ENCODE results near the gene CACNG4. TPM values are rescaled to one million over a fixed set of nuclear protein-coding genes. Genes with fewer than 3 reads are reported as not detected.

Gene CACNG4
- polyA plus RNA-seq, 1 donor from 2014 or later: 32.9 TPM

DNA sequence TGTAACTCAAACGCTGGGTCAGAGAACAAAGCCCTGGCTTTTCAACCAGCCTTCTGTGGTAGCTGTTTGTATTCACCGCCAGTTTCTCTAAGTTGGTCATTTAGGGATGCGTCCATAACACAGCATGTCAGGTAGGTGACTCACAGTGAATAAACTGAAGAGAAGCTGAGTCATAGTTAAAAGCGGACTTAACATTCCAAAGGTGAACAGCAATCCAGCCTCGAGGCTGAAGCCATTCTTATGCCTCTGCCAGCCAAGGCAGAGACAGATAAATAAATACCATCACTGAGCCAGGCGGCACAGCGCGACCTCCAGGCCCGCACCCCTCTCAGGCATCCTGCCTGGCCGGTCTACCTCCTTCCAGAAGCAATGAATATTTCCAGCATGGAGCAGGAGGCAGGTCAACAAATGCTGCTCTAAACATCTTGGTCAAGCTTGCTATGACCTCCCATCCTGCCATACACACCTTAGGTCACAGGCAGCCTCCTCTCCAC is 12.4 kb upstream of the CACNG4 start:
- Histone ChIP-seq H3K9me3 (ENCODE audit: low read length) (no peaks in the 10 kb centered on the region), H3K79me2 (replicated peaks; ENCODE audit: insufficient read depth, low read length) (no peaks in the 10 kb centered on the region), H3K27ac (ENCODE audit: low read length) (no peak overlapping the region), H3K36me3 (ENCODE audit: insufficient read depth, low read length) (no peaks in the 10 kb centered on the region), H3K9me2 (ENCODE audit: insufficient read depth, low read length) (no peaks in the 10 kb centered on the region), H3F3A (ENCODE audit: insufficient read depth, low read length, poor library complexity, severe bottlenecking) (no peaks in the 10 kb centered on the region), H3K9ac (ENCODE audit: low read length) (no peak overlapping the region), H3K27me3 (ENCODE audit: insufficient read depth, low read depth, low read length) (no peaks in the 10 kb centered on the region), H4K20me1 (ENCODE audit: insufficient read depth) (no peaks in the 10 kb centered on the region), H3K4me3 (ENCODE audit: low read length) (no peak overlapping the region), H3K4me2 (ENCODE audit: low read length) (no peak overlapping the region), H2AFZ (ENCODE audit: low read depth, low read length) (no peak overlapping the region)
- no peak for TF ChIP-seq MXI1 (conservative IDR thresholded peaks at IDR 0.05; ENCODE audit: poor library complexity, severe bottlenecking)
- no peak for TF ChIP-seq SMC3 (conservative IDR thresholded peaks at IDR 0.05; ENCODE audit: poor library complexity)
- TF ChIP-seq POLR2AphosphoS5 (IDR thresholded peaks at IDR 0.05): no peak
- TF ChIP-seq, protein P1, sequence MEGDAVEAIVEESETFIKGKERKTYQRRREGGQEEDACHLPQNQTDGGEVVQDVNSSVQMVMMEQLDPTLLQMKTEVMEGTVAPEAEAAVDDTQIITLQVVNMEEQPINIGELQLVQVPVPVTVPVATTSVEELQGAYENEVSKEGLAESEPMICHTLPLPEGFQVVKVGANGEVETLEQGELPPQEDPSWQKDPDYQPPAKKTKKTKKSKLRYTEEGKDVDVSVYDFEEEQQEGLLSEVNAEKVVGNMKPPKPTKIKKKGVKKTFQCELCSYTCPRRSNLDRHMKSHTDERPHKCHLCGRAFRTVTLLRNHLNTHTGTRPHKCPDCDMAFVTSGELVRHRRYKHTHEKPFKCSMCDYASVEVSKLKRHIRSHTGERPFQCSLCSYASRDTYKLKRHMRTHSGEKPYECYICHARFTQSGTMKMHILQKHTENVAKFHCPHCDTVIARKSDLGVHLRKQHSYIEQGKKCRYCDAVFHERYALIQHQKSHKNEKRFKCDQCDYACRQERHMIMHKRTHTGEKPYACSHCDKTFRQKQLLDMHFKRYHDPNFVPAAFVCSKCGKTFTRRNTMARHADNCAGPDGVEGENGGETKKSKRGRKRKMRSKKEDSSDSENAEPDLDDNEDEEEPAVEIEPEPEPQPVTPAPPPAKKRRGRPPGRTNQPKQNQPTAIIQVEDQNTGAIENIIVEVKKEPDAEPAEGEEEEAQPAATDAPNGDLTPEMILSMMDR (IDR thresholded peaks at IDR 0.05; ENCODE audit: poor library complexity, severe bottlenecking): no peak
- TF ChIP-seq EP300 (conservative IDR thresholded peaks at IDR 0.05; ENCODE audit: poor library complexity, severe bottlenecking): no peak
- TF ChIP-seq EZH2 (IDR thresholded peaks at IDR 0.05; ENCODE audit: borderline replicate concordance, insufficient read depth, low read length, poor library complexity, severe bottlenecking): no peak

DNA sequence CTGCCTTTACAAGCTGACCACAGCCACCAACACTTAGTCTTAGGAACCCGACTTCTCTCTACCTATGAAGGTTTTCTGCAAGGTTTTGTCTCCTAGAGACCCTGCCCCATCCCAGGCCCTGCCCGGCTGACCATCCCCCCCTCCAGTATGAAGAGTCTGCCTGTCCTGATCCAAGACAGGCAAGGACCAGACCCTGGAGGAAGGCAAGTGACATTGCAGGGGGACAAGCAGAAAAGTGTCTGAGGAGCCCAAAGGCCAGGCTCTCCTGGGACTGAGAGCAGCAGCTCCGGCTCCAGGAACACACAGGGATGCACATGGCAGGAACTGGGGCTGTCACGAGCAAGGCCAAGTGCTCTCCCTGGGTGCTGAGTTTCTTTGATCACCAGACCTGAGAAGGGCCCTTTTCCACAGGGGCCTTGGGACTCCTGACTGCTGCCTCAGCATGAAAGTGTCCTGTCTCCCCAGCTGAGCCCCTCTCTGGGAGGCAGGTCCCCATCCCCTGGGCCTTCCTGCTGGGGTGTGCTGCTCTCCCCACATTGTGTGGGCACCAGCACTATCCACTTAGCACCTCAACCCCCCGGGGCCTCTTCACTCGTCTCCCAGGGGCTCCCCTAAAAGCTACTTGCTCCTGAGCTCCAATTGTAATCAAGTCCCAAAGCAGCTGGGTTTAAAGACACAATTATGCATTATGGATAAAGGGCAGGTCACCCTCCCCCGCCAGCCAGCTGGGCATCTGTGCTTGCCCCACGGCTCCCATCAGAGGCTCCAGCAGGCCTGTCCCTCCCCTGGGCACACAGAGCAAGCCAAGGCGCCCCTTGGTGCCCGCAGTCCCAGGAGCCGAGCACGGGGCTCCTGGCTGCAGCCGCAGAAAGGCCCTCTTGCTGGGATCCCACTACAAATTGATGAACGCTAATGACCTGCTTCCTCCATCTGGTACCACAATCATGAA is 11.6 kb upstream of the CACNG4 start:
- Histone ChIP-seq H3K79me2 (replicated peaks; ENCODE audit: insufficient read depth, low read length) (no peaks in the 10 kb centered on the region), H4K20me1 (ENCODE audit: insufficient read depth) (no peaks in the 10 kb centered on the region), H3K27ac (ENCODE audit: low read length) (no peak overlapping the region), H3K9me2 (ENCODE audit: insufficient read depth, low read length) (no peaks in the 10 kb centered on the region), H3K9ac (ENCODE audit: low read length) (no peak overlapping the region), H3K36me3 (ENCODE audit: insufficient read depth, low read length) (no peaks in the 10 kb centered on the region), H3K27me3 (ENCODE audit: insufficient read depth, low read depth, low read length) (no peaks in the 10 kb centered on the region), H2AFZ (ENCODE audit: low read depth, low read length) (no peak overlapping the region), H3F3A (ENCODE audit: insufficient read depth, low read length, poor library complexity, severe bottlenecking) (no peaks in the 10 kb centered on the region), H3K4me2 (ENCODE audit: low read length) (no peak overlapping the region), H3K9me3 (ENCODE audit: low read length) (no peaks in the 10 kb centered on the region), H3K4me3 (ENCODE audit: low read length) (no peak overlapping the region)
- TF ChIP-seq RAD21 (conservative IDR thresholded peaks at IDR 0.05) (no peak), TAF1 (IDR thresholded peaks at IDR 0.05; ENCODE audit: low read depth) (no peak), REST (IDR thresholded peaks at IDR 0.05; ENCODE audit: borderline replicate concordance) (no peak), MXI1 (conservative IDR thresholded peaks at IDR 0.05; ENCODE audit: poor library complexity, severe bottlenecking) (no peak), SMC3 (conservative IDR thresholded peaks at IDR 0.05; ENCODE audit: poor library complexity) (no peak), EZH2 (IDR thresholded peaks at IDR 0.05; ENCODE audit: borderline replicate concordance, insufficient read depth, low read length, poor library complexity, severe bottlenecking) (no peak), POLR2AphosphoS5 (IDR thresholded peaks at IDR 0.05) (no peak), EP300 (conservative IDR thresholded peaks at IDR 0.05; ENCODE audit: poor library complexity, severe bottlenecking) (no peak)
- TF ChIP-seq, protein P1 (IDR thresholded peaks at IDR 0.05; ENCODE audit: poor library complexity, severe bottlenecking): no peak

Measured in neural cell (in vitro differentiated cells).